PC-3 (cell line): Measurements from ENCODE around the gene PRDX3.

ENCODE experiments used
- EZH2 ChIP-seq: fragments of 300-600 bp; sonication (generic); IDR thresholded peaks from one replicate; pipeline ENCODE4 v1.6.1; 2017; ENCODE audit warnings: antibody characterized with exemption, mild to moderate bottlenecking, low read length; ENCODE audit not compliant: unreplicated experiment
- EZH2phosphoT487 ChIP-seq: fragments of 300-600 bp; sonication (generic); IDR thresholded peaks from 2 replicates; pipeline ENCODE4 v1.6.1; 2018; ENCODE audit warnings: mild to moderate bottlenecking, antibody characterized with exemption, low read length, borderline replicate concordance
- TF ChIP-seq, protein P1 (sequence below): fragments of 300-600 bp; sonication (generic); conservative IDR thresholded peaks from 2 replicates; pipeline ENCODE4 v1.5.1; 2017; ENCODE audit warnings: antibody characterized with exemption, low read depth, mild to moderate bottlenecking, low read length

DNA sequence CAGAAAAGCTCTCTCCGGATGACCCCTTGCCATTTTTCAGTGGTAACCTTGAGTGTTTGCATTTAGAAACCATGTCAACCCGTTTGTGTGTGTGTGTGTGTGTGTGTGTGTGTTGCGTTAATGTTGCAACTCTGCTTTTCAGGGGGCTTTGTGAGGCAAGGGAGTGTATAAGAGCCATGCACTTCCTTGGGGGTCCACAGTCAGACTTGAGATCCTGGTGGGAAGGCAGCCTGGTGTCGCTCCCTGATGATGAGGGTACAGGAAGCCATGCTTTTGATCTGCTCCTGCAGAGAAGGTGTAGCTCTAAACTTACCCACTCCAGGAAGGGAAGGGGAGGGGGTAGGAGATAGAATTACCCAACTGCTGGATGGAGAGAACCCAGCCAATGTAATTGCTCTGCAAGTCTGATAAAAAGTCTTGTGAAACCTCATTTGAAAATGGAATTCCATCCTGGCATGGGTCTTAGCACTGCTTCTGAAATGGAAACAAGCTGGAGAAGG lies 39.4 kb upstream of the PRDX3 start:
- TF ChIP-seq, protein P1, sequence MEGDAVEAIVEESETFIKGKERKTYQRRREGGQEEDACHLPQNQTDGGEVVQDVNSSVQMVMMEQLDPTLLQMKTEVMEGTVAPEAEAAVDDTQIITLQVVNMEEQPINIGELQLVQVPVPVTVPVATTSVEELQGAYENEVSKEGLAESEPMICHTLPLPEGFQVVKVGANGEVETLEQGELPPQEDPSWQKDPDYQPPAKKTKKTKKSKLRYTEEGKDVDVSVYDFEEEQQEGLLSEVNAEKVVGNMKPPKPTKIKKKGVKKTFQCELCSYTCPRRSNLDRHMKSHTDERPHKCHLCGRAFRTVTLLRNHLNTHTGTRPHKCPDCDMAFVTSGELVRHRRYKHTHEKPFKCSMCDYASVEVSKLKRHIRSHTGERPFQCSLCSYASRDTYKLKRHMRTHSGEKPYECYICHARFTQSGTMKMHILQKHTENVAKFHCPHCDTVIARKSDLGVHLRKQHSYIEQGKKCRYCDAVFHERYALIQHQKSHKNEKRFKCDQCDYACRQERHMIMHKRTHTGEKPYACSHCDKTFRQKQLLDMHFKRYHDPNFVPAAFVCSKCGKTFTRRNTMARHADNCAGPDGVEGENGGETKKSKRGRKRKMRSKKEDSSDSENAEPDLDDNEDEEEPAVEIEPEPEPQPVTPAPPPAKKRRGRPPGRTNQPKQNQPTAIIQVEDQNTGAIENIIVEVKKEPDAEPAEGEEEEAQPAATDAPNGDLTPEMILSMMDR = no peak
- TF ChIP-seq EZH2phosphoT487 = no peak
- no peak for TF ChIP-seq EZH2
